GM21367 (cell line): ENCODE data around the gene KPNA6.

Source experiments
- ATAC-seq: cut with Tn5 transposase; IDR thresholded peaks from one replicate; pipeline ENCODE4 v1.9.1; 2021; ENCODE audit not compliant: unreplicated experiment

Gene KPNA6

GRCh38 chr1:32186077-32186476 is 78.2 kb downstream of the KPNA6 start:
- ATAC-seq = no peak

GRCh38 chr1:32186491-32186890 is 78.6 kb downstream of the KPNA6 start:
- no peak for ATAC-seq

- no peak for ATAC-seq
These were observed 80.0 kb downstream of the KPNA6 start for GRCh38 chr1:32187850-32188249.

- ATAC-seq = no peak
These were observed 84.5 kb downstream of the KPNA6 start for GRCh38 chr1:32192220-32192948.

GRCh38 chr1:32194984-32195383 is 87.1 kb downstream of the KPNA6 start:
- no peak for ATAC-seq

GRCh38 chr1:32195531-32195930 is 87.7 kb downstream of the KPNA6 start:
- ATAC-seq = no peak

GRCh38 chr1:32195972-32196823 is 88.3 kb downstream of the KPNA6 start:
- no peak for ATAC-seq

GRCh38 chr1:32197074-32197473 is 89.2 kb downstream of the KPNA6 start:
- ATAC-seq = no peak

- no peak for ATAC-seq
These were observed 90.0 kb downstream of the KPNA6 start for GRCh38 chr1:32197837-32198236.

GRCh38 chr1:32198237-32199042 is 90.6 kb downstream of the KPNA6 start:
- ATAC-seq = no peak

GRCh38 chr1:32199043-32199716 is 91.3 kb downstream of the KPNA6 start:
- no peak for ATAC-seq

- no peak for ATAC-seq
These were observed 91.8 kb downstream of the KPNA6 start for GRCh38 chr1:32199717-32200072.

- ATAC-seq = no peak
These were observed 92.6 kb downstream of the KPNA6 start, which contains the start of gene CCDC28B for GRCh38 chr1:32200226-32201010. TSS of gene CCDC28B (plus strand) at chr1:32200595. CDS start at chr1:32201936, 1,341 bp downstream.

- ATAC-seq = no peak
These were observed 93.4 kb downstream of the KPNA6 start for GRCh38 chr1:32201011-32201855.

GRCh38 chr1:32204943-32205361 is 97.1 kb downstream of the KPNA6 start:
- no peak for ATAC-seq

GRCh38 chr1:32205401-32206370 is 97.8 kb downstream of the KPNA6 start, which contains the start of gene IQCC:
TSS of gene IQCC (plus strand) at chr1:32205671. CDS start at chr1:32205682, 11 bp downstream.
- peak; percentile 39 for ATAC-seq

GRCh38 chr1:32208469-32208868 is 100.6 kb downstream of the KPNA6 start:
- no peak for ATAC-seq

GRCh38 chr1:32208891-32209328 is 101.1 kb downstream of the KPNA6 start, which contains the start of gene DCDC2B:
TSS of gene DCDC2B (plus strand) at chr1:32209089. CDS start at chr1:32209094, 5 bp downstream.
- ATAC-seq = no peak
